H4 (cell line): ENCODE results near the gene PEPD. TPM values are rescaled to one million over a fixed set of nuclear protein-coding genes. Genes with fewer than 3 reads are reported as not detected.

Source experiments
- DNase-seq: peaks from one replicate; pipeline ENCODE4 v3.0.0-alpha.2; 2015; ENCODE audit warnings: low spot score
- total RNA-seq: library from RNA; depleted of rRNA; stranded (reverse); fragments of >200 nt; shearing (Covaris generic); gene quantifications from 2 replicates; pipeline ENCODE4 v1.2.3, GENCODE V29; 2014

The PEPD gene
- total RNA-seq, 1 experiment from 2014 or later = 62.7 TPM

- no peak for DNase-seq
Observed at GRCh38 chr19:33422369-33423180, 99.0 kb downstream of the PEPD start.

GRCh38 chr19:33421368-33421767 lies 100.2 kb downstream of the PEPD start:
- DNase-seq = no peak

GRCh38 chr19:33420821-33421220 lies 100.8 kb downstream of the PEPD start:
- no peak for DNase-seq

- no peak for DNase-seq
Observed at GRCh38 chr19:33419788-33420130, 101.8 kb downstream of the PEPD start.

DNA sequence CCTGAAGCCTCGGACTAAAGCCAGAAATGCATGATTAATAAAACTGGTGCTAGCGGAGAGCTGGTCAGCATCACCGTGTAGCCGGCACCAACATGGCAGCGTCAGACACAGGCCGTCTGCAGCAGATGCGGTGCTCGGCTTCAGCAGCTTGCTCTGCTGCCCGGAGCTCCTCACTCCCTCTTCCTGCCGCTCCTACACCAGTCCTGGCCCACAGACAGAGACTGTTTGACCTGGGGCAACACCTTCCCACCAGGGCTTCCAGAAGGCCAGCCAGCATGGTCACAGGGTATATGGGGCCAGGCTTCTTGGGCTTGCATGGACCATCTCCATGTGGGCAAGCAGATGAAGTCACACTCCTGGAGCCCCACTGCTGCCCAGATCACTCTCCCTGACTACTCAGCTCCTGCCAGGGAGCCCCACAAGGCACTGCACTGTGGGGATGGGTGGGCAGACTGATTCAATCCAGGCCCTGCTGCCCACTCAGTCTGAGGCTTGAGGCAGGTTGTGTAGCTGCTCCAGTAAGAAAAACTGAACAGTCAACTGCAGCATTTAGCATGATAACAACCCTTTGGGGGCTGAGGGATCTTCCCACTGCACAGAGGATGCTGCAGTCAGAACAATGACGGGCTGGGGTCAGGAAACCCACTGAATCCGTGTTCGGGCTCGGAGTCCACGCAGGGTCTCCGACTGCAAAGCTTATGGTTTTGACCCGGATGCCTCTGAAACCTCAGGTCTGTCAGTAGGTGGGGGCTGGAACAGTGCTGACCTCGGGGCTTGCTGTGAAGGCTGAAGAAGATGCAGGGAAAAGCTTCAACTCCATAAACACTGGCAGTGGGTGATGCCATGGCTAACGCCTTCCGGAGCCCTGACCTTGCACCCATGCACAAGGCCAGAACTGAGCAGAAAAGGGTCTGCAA lies 102.5 kb downstream of the PEPD start:
- DNase-seq = no peak

- DNase-seq = no peak
Observed at GRCh38 chr19:33418461-33418860, 103.1 kb downstream of the PEPD start.

GRCh38 chr19:33417751-33418150 lies 103.8 kb downstream of the PEPD start:
- DNase-seq = no peak

GRCh38 chr19:33416307-33417215 lies 105.0 kb downstream of the PEPD start:
- DNase-seq = peak; percentile 70

DNA sequence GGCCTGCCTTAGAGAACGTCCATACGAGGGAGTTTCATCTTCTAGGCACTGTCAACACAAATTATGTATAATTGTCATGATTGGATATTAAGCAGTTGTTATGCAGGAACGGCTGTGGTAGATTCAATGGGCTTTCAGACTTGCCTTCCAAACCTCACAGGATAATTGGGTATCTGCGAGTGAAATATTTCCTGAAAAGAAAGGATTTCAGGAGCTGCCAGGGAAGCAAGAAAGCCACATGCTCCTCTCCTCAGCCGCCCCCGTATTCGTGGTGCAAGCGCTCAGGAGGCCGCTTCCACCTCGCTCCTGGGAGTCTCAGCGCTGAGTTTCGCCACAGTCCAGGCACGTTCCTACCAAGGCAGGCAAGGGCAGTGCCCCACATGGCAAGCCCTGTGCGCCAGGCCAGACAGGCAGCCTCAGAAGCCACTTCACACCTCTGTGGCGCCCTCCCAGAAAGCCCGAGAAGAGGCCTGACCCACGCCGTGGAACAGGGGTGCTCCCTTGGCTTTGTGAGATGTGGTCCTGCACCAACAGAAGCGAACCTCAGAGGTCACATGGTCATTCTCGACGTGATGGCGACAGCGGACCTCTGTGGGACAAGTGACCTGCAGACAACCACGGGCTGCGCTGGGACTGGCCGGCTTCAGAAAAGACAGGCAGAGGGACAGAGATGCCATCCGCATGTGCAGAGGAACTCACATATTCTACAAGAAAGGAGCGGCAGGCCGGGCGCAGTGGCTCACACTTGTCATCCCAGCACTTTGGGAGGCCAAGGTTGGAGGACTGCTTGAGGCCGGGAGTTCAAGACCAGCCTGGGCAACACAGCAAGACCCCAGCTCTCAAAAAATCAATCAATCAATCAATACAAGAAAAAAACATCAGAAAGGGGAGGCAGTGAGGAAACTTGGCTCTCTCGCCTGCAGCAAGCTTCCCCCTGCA lies 106.7 kb downstream of the PEPD start:
- no peak for DNase-seq

- DNase-seq = no peak
Observed at GRCh38 chr19:33413868-33414666, 107.5 kb downstream of the PEPD start.

- DNase-seq = no peak
Observed at GRCh38 chr19:33413426-33413725, 108.2 kb downstream of the PEPD start.

- DNase-seq = no peak
Observed at GRCh38 chr19:33412601-33413425, 108.8 kb downstream of the PEPD start.

DNA sequence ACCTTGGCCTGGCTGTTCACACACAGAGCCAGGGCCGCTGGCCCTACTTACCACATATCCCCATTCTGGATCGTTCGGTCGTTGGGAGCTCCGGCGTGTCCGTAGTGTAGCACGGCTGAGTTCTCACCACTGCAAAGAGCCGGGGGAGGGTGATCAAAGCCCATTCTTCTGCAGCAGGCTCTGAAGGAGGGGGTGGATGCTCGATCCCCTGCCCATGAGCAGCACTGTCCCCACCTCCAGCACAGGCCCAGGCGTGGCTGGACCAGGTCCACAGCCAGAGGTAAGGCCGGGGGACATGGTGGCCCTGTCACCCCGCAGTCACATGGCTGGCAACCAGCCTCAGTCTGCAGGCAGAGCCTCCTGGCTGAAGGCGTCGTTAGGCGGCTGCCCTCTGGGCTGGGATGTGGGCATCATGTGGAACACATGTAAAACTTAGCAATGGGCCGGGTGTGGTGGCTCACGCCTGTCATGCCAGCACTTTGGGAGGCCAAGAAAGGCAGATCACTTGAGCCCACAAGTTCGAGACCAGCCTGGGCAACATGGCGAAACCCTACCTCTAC lies 109.9 kb downstream of the PEPD start:
- DNase-seq = no peak

DNA sequence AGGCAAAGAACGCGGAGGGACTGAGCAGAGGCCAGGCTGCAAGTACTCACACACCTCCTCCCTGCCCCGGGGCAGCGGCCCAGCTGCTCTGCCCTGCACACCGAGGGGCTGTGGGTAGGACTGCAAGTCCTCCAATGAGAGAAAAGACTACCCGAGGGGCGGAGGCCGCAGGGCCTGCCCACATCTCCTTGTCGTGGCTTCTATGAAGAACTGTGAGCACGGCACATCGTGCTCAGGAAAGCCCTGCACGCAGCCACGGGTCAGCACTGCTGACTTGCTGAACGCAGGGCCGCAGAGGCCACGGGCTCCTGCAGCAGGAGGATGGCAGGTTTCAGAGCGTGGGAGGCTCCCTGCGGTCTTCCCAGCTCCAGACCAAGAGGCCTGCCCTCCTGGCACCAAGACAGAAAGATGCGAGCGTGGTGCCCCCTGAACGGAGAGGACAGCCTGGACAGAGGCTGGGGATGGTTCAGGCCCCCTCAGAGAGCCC lies 110.6 kb downstream of the PEPD start:
- DNase-seq = no peak

- DNase-seq = no peak
Observed at GRCh38 chr19:33409906-33410685, 111.5 kb downstream of the PEPD start.

- no peak for DNase-seq
Observed at GRCh38 chr19:33408538-33409434, 112.8 kb downstream of the PEPD start.

GRCh38 chr19:33408116-33408515 lies 113.5 kb downstream of the PEPD start:
- DNase-seq = no peak
